SU-DHL-6 (cell line): ENCODE measurements around the gene KPNA3.

ENCODE experiments used
- EZH2phosphoT487 ChIP-seq: fragments of 200-600 bp; sonication (generic), shearing (Covaris generic); conservative IDR thresholded peaks from 2 replicates; pipeline ENCODE4 v1.6.1; 2018; ENCODE audit warnings: mild to moderate bottlenecking, antibody characterized with exemption, low read length, moderate library complexity, mixed read lengths
- TF ChIP-seq, protein P1 (sequence below): fragments of 200-600 bp; sonication (generic); IDR thresholded peaks from one replicate; pipeline ENCODE4 v1.5.1; 2017; ENCODE audit warnings: antibody characterized with exemption, mild to moderate bottlenecking, low read length, moderate library complexity; ENCODE audit not compliant: insufficient read depth, poor library complexity, severe bottlenecking

DNA sequence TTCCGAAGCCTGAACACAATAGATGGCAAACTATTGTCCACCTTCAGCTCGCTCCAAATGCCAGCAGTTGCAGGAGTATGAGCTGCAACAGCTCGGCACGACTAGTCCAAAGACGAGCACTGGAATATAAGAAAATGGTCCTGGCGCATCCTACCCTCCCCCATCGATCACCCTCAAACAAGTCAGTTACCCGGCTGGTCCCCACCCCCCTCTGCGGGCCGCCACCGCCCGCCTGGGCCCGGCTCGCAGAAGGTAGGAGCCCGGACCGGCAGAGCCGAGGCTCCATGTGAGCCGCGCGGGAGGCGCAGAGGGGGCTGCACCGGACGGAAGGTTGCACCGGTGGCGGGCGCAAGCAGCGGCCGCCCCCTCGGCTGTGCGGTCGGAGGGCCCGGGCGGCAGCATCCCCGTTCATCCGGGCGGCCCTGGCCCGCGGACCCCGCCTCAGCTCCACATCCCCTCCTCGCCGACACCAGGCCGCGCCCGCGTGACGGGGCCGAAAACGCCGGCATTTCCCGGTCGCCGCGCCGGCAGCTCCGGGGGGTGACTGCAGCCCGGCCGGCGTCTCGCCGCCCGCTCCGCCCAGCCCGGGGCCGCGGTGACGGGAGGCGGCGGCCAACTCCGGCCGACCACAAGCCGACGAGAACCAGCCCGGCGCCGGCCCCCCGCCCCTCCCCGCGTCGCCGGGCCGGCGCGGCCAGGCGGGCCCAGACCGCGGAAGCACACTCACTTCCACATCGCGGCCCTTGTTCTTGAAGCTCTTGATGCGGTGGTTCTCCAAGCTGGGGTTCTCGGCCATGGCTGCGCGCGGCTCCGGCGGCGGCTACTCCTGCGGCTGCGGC, 552 bp downstream of the KPNA3 start:
- TF ChIP-seq, protein P1, sequence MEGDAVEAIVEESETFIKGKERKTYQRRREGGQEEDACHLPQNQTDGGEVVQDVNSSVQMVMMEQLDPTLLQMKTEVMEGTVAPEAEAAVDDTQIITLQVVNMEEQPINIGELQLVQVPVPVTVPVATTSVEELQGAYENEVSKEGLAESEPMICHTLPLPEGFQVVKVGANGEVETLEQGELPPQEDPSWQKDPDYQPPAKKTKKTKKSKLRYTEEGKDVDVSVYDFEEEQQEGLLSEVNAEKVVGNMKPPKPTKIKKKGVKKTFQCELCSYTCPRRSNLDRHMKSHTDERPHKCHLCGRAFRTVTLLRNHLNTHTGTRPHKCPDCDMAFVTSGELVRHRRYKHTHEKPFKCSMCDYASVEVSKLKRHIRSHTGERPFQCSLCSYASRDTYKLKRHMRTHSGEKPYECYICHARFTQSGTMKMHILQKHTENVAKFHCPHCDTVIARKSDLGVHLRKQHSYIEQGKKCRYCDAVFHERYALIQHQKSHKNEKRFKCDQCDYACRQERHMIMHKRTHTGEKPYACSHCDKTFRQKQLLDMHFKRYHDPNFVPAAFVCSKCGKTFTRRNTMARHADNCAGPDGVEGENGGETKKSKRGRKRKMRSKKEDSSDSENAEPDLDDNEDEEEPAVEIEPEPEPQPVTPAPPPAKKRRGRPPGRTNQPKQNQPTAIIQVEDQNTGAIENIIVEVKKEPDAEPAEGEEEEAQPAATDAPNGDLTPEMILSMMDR, result no peak
- TF ChIP-seq EZH2phosphoT487, result no peak
